D721Med (cell line): Measurements from ENCODE around the gene POC5.
"Not testable (repeated sequence)": the region's sequence is repeated elsewhere in the genome, so short reads cannot be mapped to it uniquely, and the experiment has no call there.

Source experiments
- DNase-seq: peaks from one replicate; pipeline ENCODE4 v3.0.0; 2011; ENCODE audit warnings: low spot score; ENCODE audit not compliant: insufficient read length
- FAIRE-seq: peaks from 2 replicates; lab custom pipeline; 2011; peaks lifted over from hg19 to GRCh38; lab: Jason Lieb, UNC
- TF ChIP-seq, protein P1 (sequence below): IDR thresholded peaks from 2 replicates; pipeline ENCODE4 v1.5.1; 2012; ENCODE audit warnings: mild to moderate bottlenecking, control low read depth; ENCODE audit not compliant: insufficient read depth; ENCODE audit errors: missing control alignments

Gene POC5

DNA sequence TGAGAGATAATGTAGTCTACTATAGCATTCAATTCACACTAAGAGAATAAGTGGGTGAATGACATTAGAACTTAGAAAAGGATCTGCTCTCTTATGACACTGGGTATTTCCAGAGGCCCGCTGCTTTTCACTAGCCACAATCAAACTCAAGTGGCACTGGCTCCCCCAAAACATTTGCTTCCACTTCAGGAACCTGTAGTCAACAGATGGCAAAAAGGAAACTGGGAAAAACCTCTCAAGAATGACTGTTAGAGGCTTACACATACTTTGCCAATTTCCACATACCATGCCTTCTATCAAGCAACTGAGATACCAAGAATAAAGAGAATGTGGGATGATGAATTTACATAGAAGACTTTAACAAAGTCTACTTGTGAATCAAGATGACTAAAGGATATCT, 11.2 kb downstream of the POC5 start:
- FAIRE-seq (no peak), DNase-seq (no peak)
- TF ChIP-seq, protein P1, sequence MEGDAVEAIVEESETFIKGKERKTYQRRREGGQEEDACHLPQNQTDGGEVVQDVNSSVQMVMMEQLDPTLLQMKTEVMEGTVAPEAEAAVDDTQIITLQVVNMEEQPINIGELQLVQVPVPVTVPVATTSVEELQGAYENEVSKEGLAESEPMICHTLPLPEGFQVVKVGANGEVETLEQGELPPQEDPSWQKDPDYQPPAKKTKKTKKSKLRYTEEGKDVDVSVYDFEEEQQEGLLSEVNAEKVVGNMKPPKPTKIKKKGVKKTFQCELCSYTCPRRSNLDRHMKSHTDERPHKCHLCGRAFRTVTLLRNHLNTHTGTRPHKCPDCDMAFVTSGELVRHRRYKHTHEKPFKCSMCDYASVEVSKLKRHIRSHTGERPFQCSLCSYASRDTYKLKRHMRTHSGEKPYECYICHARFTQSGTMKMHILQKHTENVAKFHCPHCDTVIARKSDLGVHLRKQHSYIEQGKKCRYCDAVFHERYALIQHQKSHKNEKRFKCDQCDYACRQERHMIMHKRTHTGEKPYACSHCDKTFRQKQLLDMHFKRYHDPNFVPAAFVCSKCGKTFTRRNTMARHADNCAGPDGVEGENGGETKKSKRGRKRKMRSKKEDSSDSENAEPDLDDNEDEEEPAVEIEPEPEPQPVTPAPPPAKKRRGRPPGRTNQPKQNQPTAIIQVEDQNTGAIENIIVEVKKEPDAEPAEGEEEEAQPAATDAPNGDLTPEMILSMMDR, result no peak

DNA sequence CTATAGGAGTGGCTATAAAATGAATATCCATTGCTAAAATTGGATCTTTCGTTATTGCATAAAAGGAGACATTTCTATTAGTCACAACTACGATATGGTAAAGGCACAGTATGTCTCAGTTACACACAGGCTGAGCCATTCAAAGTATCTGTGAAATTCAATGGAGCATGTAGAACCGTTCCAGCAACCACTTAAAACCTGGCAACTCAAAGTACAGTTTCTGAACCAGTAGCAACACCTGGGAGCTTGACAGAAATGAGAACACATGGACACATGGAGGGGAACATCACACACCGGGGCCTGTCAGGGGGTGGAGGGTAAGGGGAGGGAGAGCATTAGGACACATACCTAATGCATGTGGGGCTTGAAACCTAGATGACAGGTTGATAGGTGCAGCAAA, 15.4 kb downstream of the POC5 start:
- DNase-seq, result no peak
- no peak for FAIRE-seq
- TF ChIP-seq, protein P1, result no peak

DNA sequence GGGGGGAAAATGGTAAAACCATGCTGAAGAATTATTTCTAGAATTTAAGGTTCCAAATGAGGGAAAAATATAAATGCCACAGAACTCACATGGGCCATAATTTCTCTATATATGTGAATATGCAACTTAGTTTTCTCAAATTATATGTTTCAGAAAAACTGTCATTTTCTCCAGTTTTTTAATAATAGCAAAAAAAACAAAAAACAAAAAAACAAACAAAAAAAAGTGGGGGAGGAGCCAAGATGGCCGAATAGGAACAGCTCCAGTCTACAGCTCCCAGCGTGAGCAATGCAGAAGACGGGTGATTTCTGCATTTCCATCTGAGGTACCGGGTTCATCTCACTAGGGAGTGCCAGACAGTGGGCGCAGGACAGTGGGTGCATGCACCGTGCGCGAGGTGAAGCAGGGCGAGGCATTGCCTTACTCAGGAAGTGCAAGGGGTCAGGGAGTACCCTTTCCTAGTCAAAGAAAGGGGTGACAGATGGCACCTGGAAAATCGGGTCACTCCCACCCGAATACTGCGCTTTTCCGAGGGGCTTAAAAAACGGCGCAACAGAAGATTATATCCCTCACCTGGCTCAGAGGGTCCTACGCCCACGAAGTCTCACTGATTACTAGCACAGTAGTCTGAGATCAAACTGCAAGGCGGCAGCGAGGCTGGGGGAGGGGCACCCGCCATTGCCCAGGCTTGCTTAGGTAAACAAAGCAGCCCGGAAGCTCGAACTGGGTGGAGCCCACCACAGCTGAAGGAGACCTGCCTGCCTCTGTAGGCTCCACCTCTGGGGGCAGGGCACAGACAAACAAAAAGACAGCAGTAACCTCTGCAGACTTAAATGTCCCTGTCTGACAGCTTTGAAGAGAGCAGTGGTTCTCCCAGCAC, 21.5 kb downstream of the POC5 start:
- not testable (repeated sequence) for DNase-seq, FAIRE-seq

DNA sequence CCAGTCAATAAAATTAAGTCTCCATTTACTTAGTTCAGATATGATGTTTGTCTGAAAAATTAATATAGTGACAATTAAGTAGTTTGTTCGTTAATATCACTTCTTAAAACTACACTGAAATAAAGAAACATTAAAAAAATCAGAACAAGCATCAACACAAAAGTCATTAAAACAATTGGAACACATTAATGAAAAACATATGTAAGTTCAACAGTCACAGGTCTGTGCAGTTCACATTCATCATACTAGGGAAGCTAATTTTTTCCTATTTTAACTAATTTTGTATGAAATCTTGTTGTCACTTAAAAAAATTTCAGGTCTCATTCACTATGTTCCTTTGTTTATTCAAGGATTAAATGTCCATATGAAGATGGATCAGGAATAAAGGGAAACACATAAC, 22.5 kb downstream of the POC5 start:
- no peak for DNase-seq
- FAIRE-seq, result no peak
- TF ChIP-seq, protein P1, result no peak

DNA sequence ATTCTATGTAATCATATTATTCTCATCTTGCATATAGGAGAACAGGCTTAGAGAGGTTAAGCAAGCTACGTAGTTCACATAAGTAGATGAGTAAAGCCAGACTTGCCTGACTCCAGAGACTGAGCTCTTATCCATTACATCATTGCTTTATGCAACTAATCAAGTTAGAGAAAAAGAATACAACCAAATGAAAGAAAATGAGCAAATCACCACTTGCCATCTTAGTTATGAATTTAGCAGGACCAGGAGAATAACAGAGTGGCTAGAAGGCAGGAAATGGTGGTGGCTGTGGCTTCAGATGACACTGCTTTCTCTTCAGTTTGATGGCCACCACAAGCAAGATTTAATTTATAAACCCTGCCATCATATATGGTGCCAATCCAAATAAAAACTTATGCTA, 26.6 kb downstream of the POC5 start:
- no peak for DNase-seq
- TF ChIP-seq, protein P1, result no peak

DNA sequence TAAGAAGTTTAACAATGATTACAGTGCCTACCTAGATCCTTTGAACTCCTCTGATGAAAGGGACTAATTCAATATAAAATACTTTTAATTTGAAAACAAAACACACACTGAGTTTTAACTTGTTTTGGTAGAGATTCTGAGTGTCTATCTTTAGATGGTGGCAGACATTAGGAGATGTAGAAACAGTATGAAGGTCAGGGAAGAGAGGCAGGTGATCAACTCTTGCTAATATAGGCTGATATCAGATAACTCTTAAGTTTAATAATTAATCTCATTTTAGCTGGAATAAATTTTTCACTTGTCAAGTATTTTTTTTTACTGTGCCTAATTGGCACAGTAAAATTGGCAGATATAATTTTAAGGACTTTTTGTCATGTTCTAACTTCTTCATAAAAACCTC, 30.8 kb downstream of the POC5 start:
- FAIRE-seq, result no peak
- DNase-seq, result no peak
- TF ChIP-seq, protein P1, result no peak

More for the DNA sequence above, 26.6 kb downstream of the POC5 start:
- no peak for FAIRE-seq

DNA sequence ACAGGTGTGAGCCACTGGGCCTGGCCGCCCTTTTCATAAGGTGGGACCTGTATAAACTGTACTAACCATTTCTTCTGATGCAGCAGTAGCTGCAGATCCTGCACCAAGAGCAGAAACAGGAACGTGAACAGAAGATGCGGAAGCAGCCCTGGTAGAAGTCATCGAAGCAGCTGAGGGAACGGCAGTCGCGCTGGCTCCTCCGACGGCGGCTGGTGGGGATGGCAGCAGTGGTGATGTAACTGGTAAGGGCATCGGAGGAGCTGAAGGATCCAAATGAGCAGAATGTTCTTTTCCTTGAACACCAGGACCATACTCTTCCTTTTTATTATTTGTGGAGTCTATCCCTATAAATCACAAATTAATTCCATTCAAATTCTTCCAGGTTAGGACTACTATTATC, 32.1 kb downstream of the POC5 start:
- TF ChIP-seq, protein P1, result no peak
- DNase-seq (no peak), FAIRE-seq (no peak)
